Sigmoid colon (tissue), 7 donors: ENCODE results near the gene DYRK1A. TPM values are rescaled to one million over a fixed set of nuclear protein-coding genes. Genes with fewer than 3 reads are reported as not detected.

Source experiments
- DNase-seq: peaks from one replicate; pipeline ENCODE4 v3.0.0-alpha.2; 2019
- H3K27ac ChIP-seq, 4 donors: fragments of 200-600 bp; sonication (generic); one replicate each; pipeline ENCODE4 v1.5.1; 2016 to 2019; ENCODE audit warnings: mild to moderate bottlenecking in 1 of 4
- H3K27me3 ChIP-seq, 3 donors: fragments of 200-600 bp; sonication (generic); one replicate each; pipeline ENCODE4 v1.5.1; 2019; ENCODE audit warnings: mild to moderate bottlenecking in 1 of 3
- H3K36me3 ChIP-seq, 4 donors: fragments of 200-600 bp; sonication (generic); one replicate each; pipeline ENCODE4 v1.5.1; 2016 to 2019
- H3K4me1 ChIP-seq, 4 donors: fragments of 200-600 bp; sonication (generic); one replicate each; pipeline ENCODE4 v1.5.1; 2017 to 2019
- H3K4me3 ChIP-seq, 4 donors: fragments of 200-600 bp; sonication (generic); one replicate each; pipeline ENCODE4 v1.5.1; 2017 to 2019; ENCODE audit warnings: mild to moderate bottlenecking in 2 of 4, moderate library complexity in 1 of 4
- H3K9me3 ChIP-seq, 4 donors: fragments of 200-600 bp in 3 of 4; sonication (generic) in 3 of 4; one replicate each; pipeline versions ENCODE4 v1.5.1 to v1.6.1; 2013 to 2019
- CTCF ChIP-seq, 4 experiments: fragments of 450-650 bp in 3 of 4; fragments of 200-600 bp in 1 of 4; IDR thresholded peaks; one replicate each; pipeline ENCODE4 v1.5.1; 2016 to 2019; ENCODE audit warnings: antibody characterized with exemption in 4 of 4, mild to moderate bottlenecking in 3 of 4, moderate library complexity in 2 of 4
- EP300 ChIP-seq, 4 donors: sonication (generic); formaldehyde crosslinking; IDR thresholded peaks; one replicate each; pipeline ENCODE4 v1.6.1; 2017; ENCODE audit warnings: antibody characterized with exemption in 4 of 4
- POLR2A ChIP-seq, 2 donors: fragments of 450-650 bp; IDR thresholded peaks; one replicate each; pipeline ENCODE4 v1.6.1; 2016; ENCODE audit warnings: antibody characterized with exemption in 2 of 2, mild to moderate bottlenecking in 2 of 2, moderate library complexity in 2 of 2
- POLR2AphosphoS5 ChIP-seq, 4 donors: sonication (generic); formaldehyde crosslinking; IDR thresholded peaks; one replicate each; pipeline ENCODE4 v1.6.1; 2017; ENCODE audit warnings: antibody characterized with exemption in 4 of 4
- WGBS, 2 donors: extraction: QIAGEN DNeasy Blood & Tissue Kit; methylation state at CpG; one replicate each; pipeline ENCODE4 v1.1.7; 2013; 5-methylcytosine and 5-hydroxymethylcytosine counted together
- intact Hi-C: fragments of 100-400 bp; cut with DNase I; formaldehyde crosslinking; loops from one replicate; pipeline ENCODE4 v1.15.1; 2023
- polyA plus RNA-seq, 3 donors: library from polyadenylated mRNA; stranded (reverse); fragments of 200-250 nt; gene quantifications; one replicate each; pipeline ENCODE4 v1.2.3, GENCODE V29; 2013
- total RNA-seq, 4 donors: library from RNA; depleted of rRNA; stranded (reverse); fragments of >200 nt; gene quantifications; one replicate each; pipeline ENCODE4 v1.1.0, GENCODE V29; 2016
- donor health status: healthy with polysubstance abuse.
- donor health status: Bipolar disorder and iron deficiency.
- donor health status: healthy.

Gene DYRK1A
- total and polyA plus RNA-seq, 7 donors: 11.4 to 74.1 (median 62.9) TPM

DNA sequence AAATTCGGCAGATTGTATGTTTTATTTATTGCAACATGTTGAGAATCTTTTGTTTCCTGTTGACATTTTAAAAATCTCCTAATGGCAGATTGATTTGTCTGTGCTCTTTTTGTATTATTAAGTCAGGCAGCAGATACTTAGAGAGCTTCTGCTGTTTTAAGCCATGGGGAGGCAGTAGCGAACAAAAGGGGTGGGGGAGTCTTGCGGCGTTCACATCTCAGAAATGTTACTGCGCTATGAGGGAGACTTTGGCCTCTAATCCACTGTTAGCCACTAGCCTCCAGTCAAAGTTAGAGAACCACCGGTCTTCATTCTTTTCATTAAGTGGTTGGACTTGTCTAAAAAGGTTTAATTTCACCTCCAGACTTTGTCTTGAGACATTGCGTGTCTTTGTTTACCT, 93.6 kb downstream of the DYRK1A start:
- Histone ChIP-seq H3K4me1 (peaks cover 0 to 96% (median 75%) of the 10 kb centered on the region in 4 donors), H3K27me3 (no peaks in the 10 kb centered on the region), H3K27ac (no peak overlapping the region), H3K4me3 (no peak overlapping the region), H3K9me3 (no peaks in the 10 kb centered on the region), H3K36me3 (no peaks in the 10 kb centered on the region)
- WGBS, 2 donors: 90 to 91% methylated on average over 7 of the region's 7 CpGs
- DNase-seq: no peak
- intact Hi-C loops: loop anchor here (5.0 to 10.0 kb wide), 2 partner anchors 93 to 195 kb away; partner anchors contain the start of genes DYRK1A and VPS26C
- no peak for TF ChIP-seq POLR2AphosphoS5 (IDR thresholded peaks at IDR 0.05)
- no peak for TF ChIP-seq POLR2A (IDR thresholded peaks at IDR 0.05)
- TF ChIP-seq CTCF (IDR thresholded peaks at IDR 0.05): no peak
- no peak for TF ChIP-seq EP300 (IDR thresholded peaks at IDR 0.05)

DNA sequence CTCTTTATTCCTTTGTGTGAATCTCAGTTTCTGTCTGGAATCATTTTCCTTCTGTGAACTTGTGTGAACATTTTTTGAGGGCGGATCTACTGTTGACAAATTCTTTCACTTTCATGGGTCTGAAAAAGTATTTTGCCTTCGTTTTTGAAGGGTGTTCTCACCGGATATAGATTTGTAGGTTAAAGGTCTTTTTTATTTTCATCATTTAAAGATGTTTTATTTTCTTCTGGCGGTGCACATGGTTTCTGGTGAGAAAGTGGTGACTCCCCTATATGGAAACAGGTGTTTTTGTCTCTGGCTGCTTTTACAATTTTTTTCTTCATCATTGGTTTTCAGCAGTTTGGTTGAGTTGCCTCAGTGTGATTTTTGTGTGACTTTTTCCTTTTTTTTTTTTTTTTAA, 94.9 kb downstream of the DYRK1A start:
- H3K27ac ChIP-seq: no peak overlapping the region
- peaks cover 0 to 83% (median 63%) of the 10 kb centered on the region in 4 donors for H3K4me1 ChIP-seq
- intact Hi-C loops: loop anchor here (5.0 to 10.0 kb wide), 2 partner anchors 94 to 197 kb away; partner anchors contain the start of genes DYRK1A and VPS26C
- no peaks in the 10 kb centered on the region for H3K9me3 ChIP-seq
- no peak for DNase-seq
- TF ChIP-seq EP300 (IDR thresholded peaks at IDR 0.05): no peak
- no peak for TF ChIP-seq POLR2AphosphoS5 (IDR thresholded peaks at IDR 0.05)
- TF ChIP-seq CTCF (IDR thresholded peaks at IDR 0.05): no peak
- TF ChIP-seq POLR2A (IDR thresholded peaks at IDR 0.05): no peak
- no peaks in the 10 kb centered on the region for H3K27me3 ChIP-seq
- WGBS, 2 donors: 26% methylated on average over 4 of the region's 4 CpGs
- no peaks in the 10 kb centered on the region for H3K36me3 ChIP-seq
- H3K4me3 ChIP-seq: no peak overlapping the region

DNA sequence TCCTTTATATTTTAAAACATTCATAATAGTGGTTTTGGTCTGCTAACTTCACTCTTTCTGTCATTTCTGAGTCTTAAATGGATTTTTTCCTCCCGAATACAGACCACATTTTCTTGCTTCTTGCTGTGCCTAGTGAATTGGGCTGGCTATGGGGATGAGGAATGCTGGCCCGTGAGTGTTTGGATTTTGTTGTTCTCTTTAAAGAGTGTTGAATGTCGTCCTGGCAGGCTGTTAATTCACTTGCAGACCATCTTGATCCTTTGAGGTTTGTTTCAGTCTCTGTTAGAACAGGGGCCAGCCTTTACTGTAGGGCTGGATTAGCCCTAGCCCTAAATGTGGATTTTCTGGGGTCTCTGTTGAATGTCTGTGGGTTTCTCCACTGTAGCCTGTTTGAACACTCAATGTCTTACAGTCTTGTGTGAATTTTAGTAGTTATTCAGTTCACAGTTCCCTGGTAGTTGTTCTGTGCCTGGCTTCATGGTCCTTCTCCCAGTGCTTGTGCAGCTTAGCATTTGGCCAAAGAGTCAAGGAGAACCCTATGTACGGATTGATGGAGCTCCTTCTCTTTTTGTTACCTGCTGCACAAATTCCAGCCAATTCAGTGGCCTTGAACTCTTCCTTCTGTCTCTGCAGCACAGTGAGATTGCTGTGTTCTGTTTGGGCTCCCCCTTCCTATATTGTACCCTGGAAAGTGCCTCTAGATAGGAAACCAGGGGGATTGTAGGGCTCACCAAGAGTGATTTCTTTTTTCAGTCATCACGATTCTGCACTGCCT, 95.7 kb downstream of the DYRK1A start:
- TF ChIP-seq POLR2AphosphoS5 (IDR thresholded peaks at IDR 0.05): no peak
- no peak for TF ChIP-seq EP300 (IDR thresholded peaks at IDR 0.05)
- no peak for TF ChIP-seq CTCF (IDR thresholded peaks at IDR 0.05)
- no peak for TF ChIP-seq POLR2A (IDR thresholded peaks at IDR 0.05)

GRCh38 chr21:37463083-37463801, 96.7 kb downstream of the DYRK1A start:
- WGBS, 2 donors: 24 to 48% methylated on average over 6 of the region's 6 CpGs
- H3K4me3 ChIP-seq: no peak overlapping the region
- H3K9me3 ChIP-seq: no peaks in the 10 kb centered on the region
- no peak for TF ChIP-seq EP300 (IDR thresholded peaks at IDR 0.05)
- TF ChIP-seq POLR2A (IDR thresholded peaks at IDR 0.05): no peak
- peak; percentile 37 to 88 (median 44) for TF ChIP-seq CTCF (IDR thresholded peaks at IDR 0.05)
- no peaks in the 10 kb centered on the region for H3K27me3 ChIP-seq
- no peaks in the 10 kb centered on the region for H3K36me3 ChIP-seq
- no peak for DNase-seq
- H3K4me1 ChIP-seq: peaks cover 0 to 65% (median 51%) of the 10 kb centered on the region in 4 donors
- peak overlapping the region in 2 of 4 donors; percentile 24 to 30 for H3K27ac ChIP-seq
- intact Hi-C loops: loop anchor here (5.0 to 10.0 kb wide), 2 partner anchors 96 to 198 kb away; partner anchors contain the start of genes DYRK1A and VPS26C

More for the DNA sequence above, 95.7 kb downstream of the DYRK1A start:
- Histone ChIP-seq H3K27ac (peak overlapping the region in 2 of 4 donors; percentile 0 to 10), H3K4me1 (peaks cover 0 to 75% (median 58%) of the 10 kb centered on the region in 4 donors), H3K36me3 (no peaks in the 10 kb centered on the region), H3K4me3 (no peak overlapping the region), H3K27me3 (no peaks in the 10 kb centered on the region), H3K9me3 (no peaks in the 10 kb centered on the region)
- intact Hi-C loops: loop anchor here (5.0 to 10.0 kb wide), 2 partner anchors 95 to 197 kb away; partner anchors contain the start of genes DYRK1A and VPS26C
- DNase-seq: no peak
- 67 to 72% methylated on average over 5 of the region's 5 CpGs for WGBS, 2 donors
